ENCODE data around the gene FOSL2.
A peak's percentile ranks its signal among the peaks of the same experiment; 100 is the strongest.

FOSL2 gene

DNA sequence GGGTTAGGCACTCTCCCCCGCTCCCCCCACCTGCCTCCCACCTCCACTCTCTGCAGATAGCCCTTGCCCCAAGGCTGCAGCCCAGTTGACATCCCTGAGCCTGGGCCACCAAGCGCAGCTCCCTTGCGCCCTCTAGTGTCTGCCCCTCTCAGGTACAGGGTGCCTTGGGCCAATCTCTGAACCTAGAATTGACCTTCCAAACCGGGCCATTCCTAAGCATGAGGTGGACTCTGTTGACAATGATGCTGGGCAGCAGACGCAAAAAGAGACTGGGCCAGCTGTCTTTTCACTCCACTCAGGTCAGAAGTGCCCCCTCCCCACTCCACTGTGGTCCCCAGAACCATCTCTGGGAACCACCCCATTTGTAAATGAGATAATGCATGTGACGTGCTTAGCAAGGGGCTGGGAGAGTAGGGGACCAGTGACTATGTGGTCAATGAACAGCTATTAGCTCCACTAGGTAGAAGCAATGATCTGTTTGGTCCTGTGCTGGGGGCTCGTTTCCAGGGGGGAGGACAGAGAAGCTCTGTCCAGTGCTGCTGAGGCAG lies 60.0 kb downstream of the FOSL2 start:
- no peak for DNase-seq

DNA sequence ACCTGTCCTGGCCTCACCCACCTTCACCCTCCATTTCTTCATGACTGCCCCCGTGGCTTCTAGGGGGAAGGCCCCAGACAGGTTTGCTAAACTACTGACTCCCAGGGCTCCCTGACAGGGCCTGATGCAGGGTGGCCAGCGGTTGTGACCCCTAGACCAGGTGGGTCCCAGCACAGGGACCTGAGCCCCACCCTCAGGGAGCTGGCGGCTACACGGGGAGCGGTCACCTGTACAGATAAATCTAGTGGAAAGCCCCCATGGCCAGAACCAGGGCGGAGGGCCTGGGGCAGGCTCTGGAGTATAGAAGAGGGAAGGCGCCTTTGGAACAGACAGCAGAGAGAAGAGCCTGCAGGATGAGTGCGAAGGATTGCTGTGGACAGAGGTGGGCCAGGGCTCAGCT lies 60.7 kb downstream of the FOSL2 start:
- DNase-seq = no peak

DNA sequence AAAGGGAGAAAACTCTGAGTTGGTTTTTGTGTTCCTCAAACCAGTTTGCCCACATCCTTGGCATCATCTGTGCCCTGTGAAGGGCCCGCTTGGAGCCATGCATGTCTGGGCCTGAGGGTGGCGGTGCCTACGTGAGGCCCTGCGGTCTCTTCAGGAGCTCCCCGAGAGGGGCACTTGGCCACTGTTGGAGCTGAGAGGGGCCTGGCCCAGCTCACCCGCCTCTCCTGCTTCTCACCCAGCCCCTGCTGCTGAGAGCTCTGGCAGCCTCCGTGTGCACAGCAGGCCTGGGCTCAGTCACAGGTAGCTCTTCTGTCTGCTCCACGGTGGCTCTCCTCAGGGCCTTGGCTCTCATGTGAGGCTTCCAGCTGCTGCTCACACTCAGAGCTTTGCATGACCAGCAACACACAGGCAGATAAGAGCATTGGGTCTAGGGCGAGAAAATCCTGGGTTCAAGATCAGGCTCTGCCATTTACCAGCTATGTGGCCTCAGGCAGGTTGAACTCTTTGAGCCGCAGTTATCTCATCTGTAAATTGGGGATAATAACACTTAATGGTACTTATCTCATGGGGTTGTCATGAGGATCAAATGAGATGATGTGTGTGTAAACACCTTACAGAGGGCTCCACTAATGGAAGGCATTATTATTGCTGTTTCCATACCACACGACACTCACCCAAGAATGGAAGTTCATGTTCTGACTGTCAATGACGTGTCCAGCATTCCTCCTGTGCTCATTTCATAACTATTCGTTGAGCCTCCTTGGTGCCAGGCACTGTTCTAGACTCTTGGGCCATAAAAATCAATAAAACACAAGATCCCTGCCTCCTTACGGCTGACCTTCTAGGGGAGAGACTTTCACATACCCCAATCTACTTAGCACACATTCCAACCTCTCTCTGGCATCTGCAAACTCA lies 61.6 kb downstream of the FOSL2 start:
- DNase-seq = no peak

DNA sequence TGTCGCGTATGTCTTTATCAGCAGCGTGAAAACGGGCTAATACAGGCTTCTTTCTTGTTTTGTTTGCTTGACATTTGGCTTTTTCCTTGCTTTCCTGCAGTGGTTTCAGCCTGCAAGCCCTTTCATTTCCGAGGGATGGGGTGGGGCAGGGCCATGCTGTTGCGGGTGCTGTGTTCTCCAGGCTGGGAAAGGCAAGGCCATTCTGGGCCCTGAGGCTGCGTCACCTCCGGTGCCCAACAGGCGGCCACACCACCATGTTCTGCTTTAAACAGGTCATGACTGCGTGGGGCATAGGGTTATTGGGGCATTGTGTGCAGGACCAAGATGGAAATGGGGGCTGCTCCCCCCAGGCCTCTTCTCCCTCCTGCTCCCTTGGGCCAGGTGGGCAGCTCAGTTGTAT lies 64.6 kb downstream of the FOSL2 start:
- DNase-seq = no peak

DNA sequence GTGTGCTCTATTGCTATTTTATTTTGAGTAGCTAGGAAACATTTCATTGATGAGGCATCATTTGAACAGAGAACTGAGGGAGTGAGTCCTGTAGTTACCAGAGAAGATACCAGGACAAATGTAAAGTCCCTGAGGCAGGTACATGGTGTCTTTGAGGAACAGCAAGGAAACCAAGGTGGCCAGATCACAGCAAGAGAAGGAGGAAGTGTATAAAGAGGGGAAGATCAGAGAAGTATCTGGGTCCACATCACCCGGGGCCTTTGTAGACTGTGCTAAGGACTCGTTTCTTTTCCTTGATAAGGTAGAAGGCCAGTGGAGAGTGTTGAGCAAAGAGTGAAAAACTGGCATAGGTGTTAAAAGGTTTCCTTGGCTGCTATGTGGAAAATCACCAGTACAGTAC lies 68.4 kb downstream of the FOSL2 start:
- DNase-seq = no peak

DNA sequence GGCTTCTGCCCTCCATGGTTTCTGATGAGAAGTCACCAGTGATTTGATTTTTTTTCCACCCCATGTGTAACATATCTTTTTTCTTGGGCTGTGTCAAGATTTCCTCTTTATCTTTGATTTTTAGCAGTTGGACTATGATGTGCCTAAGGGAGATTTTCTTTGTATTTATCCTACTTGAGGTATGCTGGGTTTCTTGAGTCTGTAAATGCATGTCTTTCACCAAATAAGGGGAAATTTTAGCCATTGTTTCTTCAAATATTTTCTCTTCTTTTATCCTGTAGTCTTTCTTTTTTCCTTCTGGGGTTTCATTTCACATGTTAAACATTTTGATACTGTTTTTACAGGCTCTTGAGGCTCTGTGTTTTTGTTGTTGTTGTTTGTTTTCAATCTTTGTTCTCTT lies 69.5 kb downstream of the FOSL2 start:
- DNase-seq = no peak

DNA sequence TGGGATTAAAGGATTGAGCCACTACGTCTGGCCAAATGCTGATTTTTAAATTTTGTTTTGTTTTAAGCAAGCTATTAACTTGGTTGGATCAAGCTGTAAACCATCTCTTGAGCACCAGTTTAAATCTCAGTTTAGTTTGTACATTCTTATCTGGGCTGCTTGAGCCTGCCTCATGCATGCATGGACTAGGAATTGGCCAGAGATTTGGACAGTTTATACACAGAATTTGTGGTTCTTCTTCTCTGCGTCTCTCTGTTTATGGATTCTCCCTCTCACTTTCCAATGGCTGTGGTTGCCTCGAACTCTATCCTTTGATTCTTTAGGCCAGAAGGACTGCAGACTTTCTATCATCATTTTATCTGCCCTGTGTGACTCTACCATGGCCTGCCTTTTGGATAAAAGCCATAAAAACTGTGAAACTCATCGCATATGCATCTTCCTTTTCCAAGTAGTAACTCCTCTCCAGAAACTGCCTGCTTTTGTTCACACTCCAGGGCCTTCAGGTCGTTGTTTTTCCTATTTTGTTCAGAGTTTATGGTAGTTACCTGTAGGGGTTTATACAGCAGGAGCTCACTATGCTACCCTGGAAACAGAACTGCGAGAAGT lies 70.7 kb downstream of the FOSL2 start:
- DNase-seq = no peak

DNA sequence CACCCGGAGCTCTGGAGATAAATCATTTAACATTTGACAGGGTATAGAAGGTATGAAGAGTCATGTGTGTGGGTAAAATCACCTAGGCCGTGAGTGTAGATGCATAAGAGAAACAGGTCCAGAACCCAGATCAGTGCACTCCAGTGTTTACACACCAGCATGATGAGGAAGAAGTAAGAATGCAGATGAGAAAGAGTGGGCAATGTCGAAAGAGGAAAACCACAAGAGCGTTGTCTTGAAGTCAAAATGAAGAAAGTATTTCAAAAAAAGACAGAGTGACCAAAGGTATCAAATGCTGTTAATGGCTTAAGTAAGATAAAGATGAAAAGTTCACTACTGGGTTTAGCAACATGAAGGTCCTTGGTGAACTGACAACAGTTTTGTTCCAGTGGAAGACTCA lies 71.2 kb downstream of the FOSL2 start:
- DNase-seq = peak; percentile 70

DNA sequence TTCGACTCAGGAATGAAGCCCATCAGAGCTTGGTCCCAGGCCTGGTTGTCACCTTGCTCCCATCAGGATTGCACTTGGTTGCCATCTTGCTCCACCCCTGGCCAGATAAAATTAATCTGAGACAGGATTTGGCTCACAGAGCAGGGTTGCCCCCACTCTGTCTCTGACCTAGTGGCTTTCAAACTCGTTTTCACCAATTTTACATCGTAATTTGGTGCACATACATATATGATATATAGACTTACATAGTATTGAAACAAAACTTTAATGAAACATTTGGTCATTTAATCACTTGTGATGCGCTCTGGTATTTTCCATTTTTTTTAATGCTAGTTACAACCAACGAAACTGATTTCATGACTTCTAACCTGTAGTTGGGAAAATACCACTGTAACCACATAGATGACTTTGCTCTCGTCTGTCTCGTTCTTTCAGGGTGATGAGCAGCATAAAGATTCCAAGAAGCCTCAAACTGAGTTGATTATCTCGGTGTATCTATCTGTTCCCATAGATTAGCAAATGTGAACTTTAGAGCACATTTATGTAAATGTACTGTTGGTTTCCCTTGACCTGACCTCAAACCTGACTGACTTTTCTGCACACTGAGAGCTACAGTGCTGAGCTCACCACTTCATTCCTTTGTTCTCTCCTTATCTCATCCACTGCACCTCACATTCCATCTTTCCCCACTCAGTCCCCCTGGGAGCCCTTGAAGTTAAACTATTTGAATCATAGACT lies 72.7 kb downstream of the FOSL2 start:
- no peak for DNase-seq

All from SIG-M5 (cell line).